NCI-H82 treated with DMSO at 0.1 percent for 48 hours (cell line): ENCODE results near the gene BAHD1.

ENCODE experiments used
- DNase-seq: peaks from one replicate; lab custom pipeline; 2025; ENCODE audit not compliant: unreplicated experiment; lab: John Stamatoyannopoulos, UW

Gene BAHD1

GRCh38 chr15:40464595-40465185 is 23.9 kb downstream of the BAHD1 start:
- DNase-seq, result no peak

GRCh38 chr15:40465939-40466338 is 25.2 kb downstream of the BAHD1 start:
- no peak for DNase-seq

- no peak for DNase-seq
Observed at GRCh38 chr15:40466426-40467260, 25.9 kb downstream of the BAHD1 start.

DNA sequence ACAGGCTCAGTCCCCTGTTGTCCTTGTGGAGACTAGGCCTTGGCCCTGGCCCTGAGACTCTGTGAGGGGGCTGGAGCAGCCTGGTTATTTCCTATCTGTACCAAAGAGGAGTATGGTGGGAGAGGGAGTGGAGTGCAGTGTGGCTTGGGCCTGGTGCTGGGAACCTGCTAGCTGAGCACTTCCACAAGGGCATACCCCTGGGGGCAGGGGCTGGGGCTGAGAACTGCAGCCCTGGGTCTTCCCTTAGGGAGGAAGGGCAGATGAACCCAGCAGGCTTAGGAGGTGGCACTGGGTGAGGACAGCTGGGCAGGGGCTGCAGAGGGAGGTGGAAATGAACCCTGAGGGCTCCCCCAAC is 26.5 kb downstream of the BAHD1 start:
- no peak for DNase-seq

DNA sequence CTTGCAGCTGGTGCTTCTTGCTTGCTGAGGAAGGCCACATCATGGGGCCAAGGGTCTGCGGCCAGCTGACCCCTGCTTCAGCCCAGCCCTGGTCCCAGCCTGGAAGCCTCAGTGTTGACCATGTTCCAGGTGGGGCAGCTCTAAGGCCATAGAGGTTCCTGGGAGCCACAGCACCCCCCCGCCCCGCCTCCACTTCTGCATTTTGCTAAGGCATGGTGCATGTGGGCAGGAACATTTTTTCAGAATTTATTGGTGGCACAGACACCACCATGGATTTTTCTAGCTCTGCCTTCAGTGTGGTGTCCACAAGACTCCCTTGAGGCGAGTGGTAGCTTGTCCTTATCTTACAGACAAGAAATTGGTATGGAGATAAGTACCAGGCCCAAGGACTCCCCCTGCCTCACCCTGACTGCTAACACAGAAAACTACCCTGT is 28.2 kb downstream of the BAHD1 start:
- no peak for DNase-seq

DNA sequence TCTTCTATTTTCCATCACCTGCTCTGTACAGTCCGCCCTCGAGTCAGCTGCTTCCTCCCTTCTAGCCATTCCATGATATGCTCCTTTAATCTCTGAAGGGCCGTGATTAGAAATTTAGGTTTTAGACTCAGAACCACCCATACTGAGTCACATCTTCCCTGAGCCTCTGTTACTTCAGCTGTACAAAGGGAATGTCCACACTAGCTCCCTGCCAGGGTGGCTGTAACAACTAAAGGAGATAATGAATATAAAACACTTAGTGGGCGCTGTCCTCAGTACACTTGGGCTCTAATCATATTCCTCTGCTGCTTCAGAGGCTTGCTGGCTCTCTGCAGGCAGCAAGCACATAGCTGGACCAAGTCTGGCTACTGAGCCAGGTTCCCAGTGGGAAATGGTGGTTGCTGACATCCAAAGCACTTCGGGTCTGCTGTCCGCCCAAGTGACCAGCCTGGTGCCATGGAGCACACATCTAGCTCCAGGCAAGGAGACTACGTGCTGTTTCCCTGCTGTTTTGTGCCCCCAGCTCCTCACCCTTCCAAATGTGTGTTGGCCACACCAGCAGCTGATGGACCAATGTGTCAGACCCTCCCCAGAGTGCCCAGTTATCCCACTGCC is 29.1 kb downstream of the BAHD1 start:
- DNase-seq, result no peak

- no peak for DNase-seq
Observed at GRCh38 chr15:40470423-40471104, 29.8 kb downstream of the BAHD1 start, which contains the start of gene CHST14. TSS of gene CHST14 (plus strand) at chr15:40470984. CDS start at chr15:40471214, 230 bp downstream.

- no peak for DNase-seq
Observed at GRCh38 chr15:40471105-40471807, 30.5 kb downstream of the BAHD1 start.

- no peak for DNase-seq
Observed at GRCh38 chr15:40471808-40472150, 31.0 kb downstream of the BAHD1 start.

DNA sequence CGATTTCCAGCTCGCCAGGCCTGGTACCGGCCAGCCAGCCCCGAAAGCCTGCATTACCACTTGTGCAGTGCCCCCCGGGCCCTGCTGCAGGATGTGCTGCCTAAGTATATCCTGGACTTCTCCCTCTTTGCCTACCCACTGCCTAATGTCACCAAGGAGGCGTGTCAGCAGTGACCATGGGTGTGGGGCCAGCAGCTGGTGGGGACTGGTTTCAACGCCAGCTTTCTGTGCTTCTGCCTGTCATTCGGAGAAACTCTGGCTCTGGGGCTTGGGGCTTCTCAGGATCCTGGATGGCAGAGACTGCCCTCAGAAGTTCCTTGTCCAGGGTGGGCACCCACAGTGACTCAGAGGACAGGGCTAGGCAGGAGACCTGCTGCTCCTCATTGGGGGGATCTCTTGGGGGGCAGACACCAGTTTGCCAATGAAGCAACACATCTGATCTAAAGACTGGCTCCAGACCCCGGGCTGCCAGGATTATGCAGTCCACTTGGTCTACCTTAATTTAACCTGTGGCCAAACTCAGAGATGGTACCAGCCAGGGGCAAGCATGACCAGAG is 31.5 kb downstream of the BAHD1 start:
- DNase-seq, result no peak

- DNase-seq, result no peak
Observed at GRCh38 chr15:40474581-40474980, 33.8 kb downstream of the BAHD1 start.

DNA sequence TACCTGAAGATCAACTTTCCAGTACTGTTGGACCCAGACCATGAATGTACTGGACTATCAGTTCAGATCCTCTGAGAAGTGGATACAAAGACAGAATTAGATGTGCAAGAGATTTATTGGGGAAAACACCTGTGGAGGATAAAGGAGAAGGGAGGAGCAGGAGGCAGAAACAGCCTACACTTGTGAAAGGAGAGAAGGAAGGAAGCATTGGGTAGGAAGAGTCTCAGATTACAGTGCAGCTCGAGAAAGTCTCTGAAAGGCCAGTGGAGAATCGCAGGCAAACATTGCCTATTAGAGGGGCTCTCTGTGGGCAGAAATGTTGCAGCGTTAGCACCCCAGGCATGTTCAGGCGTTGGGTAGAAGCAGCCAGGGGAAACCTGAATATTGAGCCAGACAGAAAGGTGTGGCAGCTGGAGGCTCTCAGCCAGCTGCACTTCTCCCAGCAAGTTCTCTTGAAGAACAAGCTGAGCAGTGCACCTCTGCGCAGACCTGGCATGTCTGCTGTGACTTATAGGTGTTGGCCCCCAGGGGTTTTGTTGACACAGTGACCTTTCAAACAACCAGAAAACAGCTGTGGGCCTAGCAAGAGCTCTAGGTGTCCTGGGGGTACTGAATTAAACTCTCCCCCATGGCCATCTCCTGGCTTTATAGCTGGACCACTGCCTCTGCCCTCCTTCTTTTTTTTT is 37.0 kb downstream of the BAHD1 start:
- DNase-seq, result no peak

- DNase-seq, result no peak
Observed at GRCh38 chr15:40479024-40479423, 38.3 kb downstream of the BAHD1 start.

GRCh38 chr15:40481341-40482074 is 40.8 kb downstream of the BAHD1 start:
- no peak for DNase-seq

DNA sequence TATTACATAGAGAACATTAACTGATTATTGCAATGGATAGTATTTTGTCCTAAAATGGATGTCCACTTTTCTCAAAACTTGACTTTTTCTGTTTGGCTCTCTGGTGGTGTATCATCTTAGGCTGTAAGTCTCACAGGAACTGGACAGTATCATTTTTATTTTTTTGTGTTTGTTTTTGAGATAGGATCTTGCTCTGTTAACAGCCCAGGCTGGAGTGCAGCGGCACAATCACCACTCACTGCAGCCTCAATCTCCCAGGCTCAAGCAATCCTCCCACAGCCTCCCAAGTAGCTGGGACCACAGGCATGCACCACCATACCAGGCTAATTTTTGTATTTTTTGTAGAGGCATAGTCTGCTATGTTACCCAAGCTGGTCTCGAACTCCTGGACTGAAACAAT is 43.2 kb downstream of the BAHD1 start:
- DNase-seq, result no peak

- DNase-seq, result no peak
Observed at GRCh38 chr15:40486066-40486770, 45.5 kb downstream of the BAHD1 start.

GRCh38 chr15:40487816-40488682 is 47.3 kb downstream of the BAHD1 start:
- DNase-seq, result no peak
